Smooth muscle cell (in vitro differentiated cells): ENCODE results near the gene VPS33B. TPM values are rescaled to one million over a fixed set of nuclear protein-coding genes. Genes with fewer than 3 reads are reported as not detected.

Experiments used
- DNase-seq: peaks from one replicate; lab custom pipeline; 2025; ENCODE audit not compliant: unreplicated experiment; lab: John Stamatoyannopoulos, UW
- H2AFZ ChIP-seq: fragments of 200-600 bp; sonication (generic); 2 replicates; pipeline ENCODE4 v1.6.0; 2016; ENCODE audit warnings: antibody characterized with exemption, low read depth, mild to moderate bottlenecking
- H3F3A ChIP-seq: fragments of 200-600 bp; sonication (generic); 2 replicates; pipeline ENCODE4 v1.6.0; 2017; ENCODE audit warnings: antibody characterized with exemption, low read depth
- H3K27ac ChIP-seq: fragments of 200-600 bp; sonication (generic); 2 replicates; pipeline ENCODE4 v1.5.1; 2016; ENCODE audit warnings: low read depth, mild to moderate bottlenecking
- H3K27me3 ChIP-seq: fragments of 200-600 bp; sonication (generic); 2 replicates; pipeline ENCODE4 v1.6.1; 2016; ENCODE audit warnings: low read depth, mild to moderate bottlenecking
- H3K36me3 ChIP-seq: fragments of 200-600 bp; sonication (generic); 2 replicates; pipeline ENCODE4 v1.5.1; 2016; ENCODE audit warnings: low read depth
- H3K4me1 ChIP-seq: fragments of 200-600 bp; sonication (generic); 2 replicates; pipeline ENCODE4 v1.5.1; 2016; ENCODE audit warnings: low read depth
- H3K4me2 ChIP-seq: fragments of 200-600 bp; sonication (generic); 2 replicates; pipeline ENCODE4 v1.6.0; 2016; ENCODE audit warnings: mild to moderate bottlenecking
- H3K4me3 ChIP-seq: fragments of 200-600 bp; sonication (generic); 2 replicates; pipeline ENCODE4 v1.5.1; 2016; ENCODE audit warnings: mild to moderate bottlenecking
- H3K79me2 ChIP-seq: fragments of 200-600 bp; sonication (generic); 2 replicates; pipeline ENCODE4 v1.6.0; 2016; ENCODE audit warnings: low read depth, mild to moderate bottlenecking
- H3K9ac ChIP-seq: fragments of 200-600 bp; sonication (generic); 2 replicates; pipeline ENCODE4 v1.6.0; 2016; ENCODE audit warnings: low read depth
- H3K9me3 ChIP-seq: fragments of 200-600 bp; sonication (generic); replicated peaks from 2 replicates; pipeline ENCODE4 v1.5.1; 2016; ENCODE audit warnings: low read depth
- H4K20me1 ChIP-seq: fragments of 200-600 bp; sonication (generic); 2 replicates; pipeline ENCODE4 v1.6.0; 2016; ENCODE audit warnings: low read depth
- WGBS: methylation state at CpG from one replicate; pipeline ENCODE4 v1.1.7; 2016; ENCODE audit warnings: low lambda C conversion rate; 5-methylcytosine and 5-hydroxymethylcytosine counted together
- polyA plus RNA-seq: library from polyadenylated mRNA; unstranded; fragments of >200 nt; fragmentation: Nextera tagmentation; extraction: Ambion mirVana; gene quantifications from 2 replicates; pipeline ENCODE4 v1.2.1, GENCODE V29; 2016
- total RNA-seq: library from RNA; depleted of rRNA; stranded (reverse); fragments of >200 nt; gene quantifications from 2 replicates; pipeline ENCODE4 v1.2.3, GENCODE V29; 2014
- TF ChIP-seq, protein P1 (sequence below): fragments of 200-600 bp; sonication (generic); IDR thresholded peaks from 2 replicates; pipeline ENCODE4 v1.5.1; 2017; ENCODE audit warnings: borderline replicate concordance, mild to moderate bottlenecking, antibody characterized with exemption; ENCODE audit not compliant: insufficient read depth, poor library complexity, severe bottlenecking

VPS33B gene
- total and polyA plus RNA-seq, 2 experiments from 2014 or later = 9.4 to 12.4 TPM

- 94% methylated on average over 8 of the region's 8 CpGs for WGBS
- TF ChIP-seq, protein P1, sequence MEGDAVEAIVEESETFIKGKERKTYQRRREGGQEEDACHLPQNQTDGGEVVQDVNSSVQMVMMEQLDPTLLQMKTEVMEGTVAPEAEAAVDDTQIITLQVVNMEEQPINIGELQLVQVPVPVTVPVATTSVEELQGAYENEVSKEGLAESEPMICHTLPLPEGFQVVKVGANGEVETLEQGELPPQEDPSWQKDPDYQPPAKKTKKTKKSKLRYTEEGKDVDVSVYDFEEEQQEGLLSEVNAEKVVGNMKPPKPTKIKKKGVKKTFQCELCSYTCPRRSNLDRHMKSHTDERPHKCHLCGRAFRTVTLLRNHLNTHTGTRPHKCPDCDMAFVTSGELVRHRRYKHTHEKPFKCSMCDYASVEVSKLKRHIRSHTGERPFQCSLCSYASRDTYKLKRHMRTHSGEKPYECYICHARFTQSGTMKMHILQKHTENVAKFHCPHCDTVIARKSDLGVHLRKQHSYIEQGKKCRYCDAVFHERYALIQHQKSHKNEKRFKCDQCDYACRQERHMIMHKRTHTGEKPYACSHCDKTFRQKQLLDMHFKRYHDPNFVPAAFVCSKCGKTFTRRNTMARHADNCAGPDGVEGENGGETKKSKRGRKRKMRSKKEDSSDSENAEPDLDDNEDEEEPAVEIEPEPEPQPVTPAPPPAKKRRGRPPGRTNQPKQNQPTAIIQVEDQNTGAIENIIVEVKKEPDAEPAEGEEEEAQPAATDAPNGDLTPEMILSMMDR = no peak
Observed at GRCh38 chr15:90959028-90959595, 63.3 kb downstream of the VPS33B start.

DNA sequence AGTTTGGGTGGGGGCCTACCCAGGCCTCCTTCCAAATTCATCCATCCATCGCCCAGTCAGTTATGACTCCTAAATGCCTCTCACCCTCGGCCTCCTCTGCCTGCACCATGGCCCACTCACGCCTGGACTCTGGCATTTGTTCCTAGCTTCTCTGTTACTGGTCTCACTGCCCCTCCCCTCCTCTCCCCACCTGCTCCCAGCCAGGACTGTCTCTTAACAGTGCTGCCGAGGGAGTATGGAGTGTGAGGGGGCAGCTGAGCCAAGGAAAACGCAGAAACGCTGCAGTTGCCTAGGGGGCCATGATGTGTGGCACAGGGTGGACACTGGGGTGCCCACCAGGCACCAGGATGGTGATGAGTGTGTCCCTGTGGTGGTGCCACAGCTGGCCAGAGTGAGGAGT is 64.6 kb downstream of the VPS33B start:
- Histone ChIP-seq H3K36me3 (no peaks in the 10 kb centered on the region), H3K27ac (no peak overlapping the region), H2AFZ (no peak overlapping the region), H3K4me2 (peak overlapping the region; percentile 94), H3K79me2 (no peaks in the 10 kb centered on the region), H3K9me3 (no peaks in the 10 kb centered on the region), H3K9ac (no peak overlapping the region), H3K4me3 (no peak overlapping the region), H4K20me1 (peaks cover 9% of the 10 kb centered on the region), H3K27me3 (no peaks in the 10 kb centered on the region), H3F3A (peaks cover 5% of the 10 kb centered on the region), H3K4me1 (peaks cover 17% of the 10 kb centered on the region)
- DNase-seq = no peak
- TF ChIP-seq, protein P1 = no peak
- WGBS = 91% methylated on average over 6 of the region's 6 CpGs

More at GRCh38 chr15:90959028-90959595, 63.3 kb downstream of the VPS33B start:
- Histone ChIP-seq H3K4me1 (peaks cover 17% of the 10 kb centered on the region), H3K4me2 (no peak overlapping the region), H3F3A (peaks cover 5% of the 10 kb centered on the region), H3K79me2 (no peaks in the 10 kb centered on the region), H3K9ac (no peak overlapping the region), H4K20me1 (peaks cover 9% of the 10 kb centered on the region), H3K27me3 (no peaks in the 10 kb centered on the region), H2AFZ (no peak overlapping the region), H3K36me3 (no peaks in the 10 kb centered on the region), H3K9me3 (no peaks in the 10 kb centered on the region), H3K27ac (no peak overlapping the region), H3K4me3 (no peak overlapping the region)
- no peak for DNase-seq

DNA sequence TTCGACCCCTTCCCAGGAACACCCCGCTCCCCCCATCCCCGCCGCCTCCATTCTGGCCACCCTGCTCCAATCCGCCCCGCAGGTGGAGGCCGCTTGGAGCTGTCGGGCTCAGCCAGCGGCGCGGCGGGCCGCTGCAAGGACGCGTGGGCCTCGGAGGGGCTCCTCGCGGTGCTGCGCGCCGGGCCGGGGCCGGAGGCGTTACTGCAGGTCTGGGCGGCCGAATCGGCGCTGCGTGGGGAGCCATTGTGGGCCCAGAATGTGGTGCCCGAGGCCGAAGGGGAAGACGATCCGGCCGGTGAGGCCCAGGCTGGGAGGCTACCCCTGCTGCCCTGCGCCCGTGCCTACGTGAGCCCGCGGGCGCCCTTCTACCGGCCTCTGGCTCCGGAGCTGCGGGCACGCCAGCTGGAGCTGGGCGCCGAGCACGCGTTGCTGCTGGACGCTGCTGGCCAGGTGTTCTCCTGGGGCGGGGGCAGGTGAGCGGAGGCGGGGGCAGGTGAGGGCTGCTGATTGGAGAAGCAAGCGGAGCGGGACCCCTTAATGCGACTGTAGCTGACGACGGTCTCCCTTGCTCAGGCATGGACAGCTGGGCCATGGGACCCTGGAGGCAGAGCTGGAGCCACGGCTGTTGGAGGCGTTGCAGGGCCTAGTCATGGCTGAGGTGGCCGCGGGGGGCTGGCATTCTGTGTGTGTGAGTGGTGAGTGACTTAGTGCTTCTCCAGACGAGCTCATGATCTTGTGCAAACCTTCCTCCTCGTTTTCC is 65.2 kb downstream of the VPS33B start:
- no peaks in the 10 kb centered on the region for H3K36me3 ChIP-seq
- H3K4me1 ChIP-seq = peaks cover 17% of the 10 kb centered on the region
- WGBS = 16% methylated on average over 61 of the region's 63 CpGs
- H3K9me3 ChIP-seq = no peaks in the 10 kb centered on the region
- H3K4me3 ChIP-seq = peak overlapping the region; percentile 69
- H3K9ac ChIP-seq = peak overlapping the region; percentile 39
- no peaks in the 10 kb centered on the region for H3K79me2 ChIP-seq
- peaks cover 9% of the 10 kb centered on the region for H4K20me1 ChIP-seq
- TF ChIP-seq, protein P1 = no peak
- H2AFZ ChIP-seq = peak overlapping the region; percentile 54
- no peak overlapping the region for H3K27ac ChIP-seq
- peaks cover 5% of the 10 kb centered on the region for H3F3A ChIP-seq
- peak; percentile 56 for DNase-seq
- H3K4me2 ChIP-seq = peak overlapping the region; percentile 94
- H3K27me3 ChIP-seq = no peaks in the 10 kb centered on the region
